Progenitor cell of endocrine pancreas (in vitro differentiated cells): ENCODE results near the gene SMIM22. TPM values are rescaled to one million over a fixed set of nuclear protein-coding genes. Genes with fewer than 3 reads are reported as not detected.

Experiments
- DNase-seq: peaks from one replicate; pipeline ENCODE4 v3.0.0; 2021; ENCODE audit warnings: low spot score; ENCODE audit not compliant: unreplicated experiment
- H3K27ac Mint-ChIP-seq: 2 replicates; pipeline ENCODE4 v1.8.0; 2021; ENCODE audit warnings: mild to moderate bottlenecking, moderate library complexity, mixed read lengths
- H3K27me3 Mint-ChIP-seq: 2 replicates; pipeline ENCODE4 v1.8.0; 2021; ENCODE audit warnings: mixed read lengths
- H3K36me3 Mint-ChIP-seq: 2 replicates; pipeline ENCODE4 v1.8.0; 2022; ENCODE audit warnings: mixed read lengths; ENCODE audit not compliant: insufficient read depth
- H3K4me1 Mint-ChIP-seq: 2 replicates; pipeline ENCODE4 v1.8.0; 2021; ENCODE audit warnings: low read depth, mixed read lengths
- H3K4me3 Mint-ChIP-seq: 2 replicates; pipeline ENCODE4 v1.8.0; 2021; ENCODE audit warnings: low read depth, mild to moderate bottlenecking, moderate library complexity, mixed read lengths
- H3K9me3 Mint-ChIP-seq: 2 replicates; pipeline ENCODE4 v1.8.0; 2021; ENCODE audit warnings: low read depth, mixed read lengths
- CTCF ChIP-seq: fragments of 200-600 bp; sonication (generic); IDR thresholded peaks from one replicate; pipeline ENCODE4 v1.5.0; 2021; ENCODE audit warnings: antibody characterized with exemption, mild to moderate bottlenecking; ENCODE audit not compliant: unreplicated experiment
- long read RNA-seq: library from polyadenylated mRNA; unstranded; transcript quantifications from one replicate; pipeline ENCODE4 v2.0.0, GENCODE V29; 2020
- total RNA-seq: library from RNA; stranded (reverse); gene quantifications from 2 replicates; pipeline ENCODE4 v1.2.1, GENCODE V29; 2021

Gene SMIM22
- total RNA-seq = not detected in 2 replicates
- long read RNA-seq = 0 reads

DNA sequence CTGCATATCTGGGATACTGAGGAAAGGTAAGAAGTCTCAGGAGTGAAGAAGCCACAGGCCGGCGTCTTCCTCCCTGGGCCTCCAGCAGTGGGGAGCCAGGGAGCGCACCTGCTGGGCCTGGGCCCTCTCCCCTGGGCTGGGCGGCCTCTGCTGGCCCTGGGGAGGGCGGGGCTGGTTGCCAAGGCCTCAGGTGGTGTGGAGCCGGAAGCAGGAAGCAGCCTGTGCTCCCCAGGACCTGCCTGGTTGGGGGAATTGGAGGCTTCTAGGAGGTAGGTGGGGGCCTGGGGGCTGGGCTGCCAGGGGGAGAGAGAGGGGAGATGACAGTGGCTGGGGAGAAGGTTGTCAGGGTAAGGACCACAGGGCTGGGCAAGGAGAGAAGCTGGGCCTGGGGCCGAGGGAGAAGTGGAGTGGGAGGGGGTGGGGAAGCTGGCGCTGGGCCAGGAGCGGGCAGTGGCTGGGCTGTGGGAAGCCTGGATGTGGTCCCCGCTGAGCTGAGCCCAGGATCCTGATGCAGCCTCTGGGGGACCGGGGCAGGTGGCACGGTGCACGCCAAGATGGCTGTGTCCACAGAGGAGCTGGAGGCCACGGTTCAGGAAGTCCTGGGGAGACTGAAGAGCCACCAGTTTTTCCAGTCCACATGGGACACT, at the start of gene SMIM22:
SMIM22 (plus strand) TSS at position 189 of the 647 bp plus-strand sequence; CDS start at position 555, 366 bp downstream.
- Mint-ChIP-seq H3K27ac (no peak within 1 kb of the TSS), H3K9me3 (no peaks in the 10 kb centered on the region), H3K4me3 (no peak within 1 kb of the TSS), H3K36me3 (peaks cover 2% of the 10 kb centered on the region), H3K27me3 (no peaks in the 10 kb centered on the region), H3K4me1 (no peaks in the 10 kb centered on the region)
- DNase-seq = no peak
- TF ChIP-seq CTCF = no peak

DNA sequence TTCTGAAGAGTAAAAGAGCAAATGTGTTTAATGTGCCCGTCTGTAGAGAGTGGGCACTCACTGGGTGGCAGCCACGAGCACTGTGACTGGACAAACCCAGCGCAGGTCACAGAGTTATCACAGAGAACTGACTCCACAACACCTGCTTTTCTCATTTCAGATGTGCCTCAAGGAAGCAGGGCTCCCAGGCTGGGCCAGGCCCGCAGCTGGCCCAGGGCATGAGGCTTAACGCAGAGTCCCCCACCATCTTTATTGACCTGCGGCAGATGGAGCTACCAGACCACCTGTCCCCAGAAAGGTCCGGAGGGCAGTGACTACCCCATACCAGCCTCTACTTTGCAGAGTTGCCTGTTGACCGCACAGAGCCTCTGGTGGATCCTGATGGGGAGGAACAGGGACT, 49.0 kb upstream of the SMIM22 start:
- Mint-ChIP-seq H3K36me3 (no peaks in the 10 kb centered on the region), H3K9me3 (no peaks in the 10 kb centered on the region), H3K27me3 (peaks cover 4% of the 10 kb centered on the region), H3K27ac (peak overlapping the region; percentile 59), H3K4me1 (peaks cover 1% of the 10 kb centered on the region), H3K4me3 (no peak overlapping the region)
- no peak for DNase-seq
- TF ChIP-seq CTCF = no peak

GRCh38 chr16:4746991-4747574, 48.1 kb upstream of the SMIM22 start:
- Mint-ChIP-seq H3K27ac (no peak overlapping the region), H3K27me3 (peaks cover 4% of the 10 kb centered on the region), H3K4me1 (peaks cover 1% of the 10 kb centered on the region), H3K36me3 (peaks cover 3% of the 10 kb centered on the region), H3K9me3 (no peaks in the 10 kb centered on the region), H3K4me3 (no peak overlapping the region)
- TF ChIP-seq CTCF = no peak
- DNase-seq = no peak

- H3K27me3 Mint-ChIP-seq = peaks cover 4% of the 10 kb centered on the region
- H3K4me1 Mint-ChIP-seq = peaks cover 1% of the 10 kb centered on the region
- TF ChIP-seq CTCF = no peak
- no peaks in the 10 kb centered on the region for H3K9me3 Mint-ChIP-seq
- H3K27ac Mint-ChIP-seq = peak overlapping the region; percentile 34
- H3K4me3 Mint-ChIP-seq = no peak overlapping the region
- peaks cover 4% of the 10 kb centered on the region for H3K36me3 Mint-ChIP-seq
- DNase-seq = no peak
Measured at GRCh38 chr16:4747906-4748681, 47.1 kb upstream of the SMIM22 start.

- H3K9me3 Mint-ChIP-seq = no peaks in the 10 kb centered on the region
- H3K36me3 Mint-ChIP-seq = peaks cover 5% of the 10 kb centered on the region
- no peaks in the 10 kb centered on the region for H3K27me3 Mint-ChIP-seq
- no peak for TF ChIP-seq CTCF
- DNase-seq = no peak
- H3K4me3 Mint-ChIP-seq = no peak overlapping the region
- no peak overlapping the region for H3K27ac Mint-ChIP-seq
- H3K4me1 Mint-ChIP-seq = no peaks in the 10 kb centered on the region
Measured at GRCh38 chr16:4748682-4749411, 46.3 kb upstream of the SMIM22 start.
